GM18517 (cell line): Measurements from ENCODE around the gene CRY1.

ENCODE experiments used
- ATAC-seq: cut with Tn5 transposase; IDR thresholded peaks from one replicate; pipeline ENCODE4 v1.9.1; 2021; ENCODE audit warnings: mild to moderate bottlenecking, moderate library complexity; ENCODE audit not compliant: unreplicated experiment

Gene CRY1

GRCh38 chr12:106974511-106974910, 118.8 kb downstream of the CRY1 start:
- ATAC-seq: peak; percentile 81

- ATAC-seq: no peak
Observed at GRCh38 chr12:106973545-106973944, 119.8 kb downstream of the CRY1 start.

GRCh38 chr12:106971065-106971464, 122.3 kb downstream of the CRY1 start:
- ATAC-seq: no peak

- no peak for ATAC-seq
Observed at GRCh38 chr12:106964526-106964925, 128.8 kb downstream of the CRY1 start.

GRCh38 chr12:106962286-106962685, 131.1 kb downstream of the CRY1 start:
- no peak for ATAC-seq

GRCh38 chr12:106960443-106960842, 132.9 kb downstream of the CRY1 start:
- no peak for ATAC-seq

GRCh38 chr12:106957583-106957982, 135.8 kb downstream of the CRY1 start:
- ATAC-seq: no peak

GRCh38 chr12:106956048-106956578, 137.2 kb downstream of the CRY1 start:
- ATAC-seq: no peak

- ATAC-seq: peak; percentile 71
Observed at GRCh38 chr12:106955377-106956047, 137.8 kb downstream of the CRY1 start, which contains the start of gene TMEM263. TMEM263 (plus strand) TSS chr12:106955907; CDS start chr12:106967117, 11,210 bp downstream.

GRCh38 chr12:106954462-106955376, 138.6 kb downstream of the CRY1 start:
- ATAC-seq: peak; percentile 18

- ATAC-seq: no peak
Observed at GRCh38 chr12:106953352-106954250, 139.7 kb downstream of the CRY1 start.

GRCh38 chr12:106950591-106950990, 142.8 kb downstream of the CRY1 start:
- ATAC-seq: no peak

- ATAC-seq: no peak
Observed at GRCh38 chr12:106947461-106947860, 145.9 kb downstream of the CRY1 start.

GRCh38 chr12:106945261-106945851, 148.0 kb downstream of the CRY1 start:
- ATAC-seq: no peak

- ATAC-seq: no peak
Observed at GRCh38 chr12:106942775-106943174, 150.6 kb downstream of the CRY1 start.

GRCh38 chr12:106941481-106942156, 151.7 kb downstream of the CRY1 start:
- ATAC-seq: no peak
